A549 (cell line): ENCODE measurements around the gene PTPN5.

Source experiments
- CBX2 ChIP-seq: fragments of 200-600 bp; sonication (generic); IDR thresholded peaks from 2 replicates; pipeline ENCODE4 v1.6.1; 2016; ENCODE audit warnings: low read depth, mild to moderate bottlenecking, borderline replicate concordance
- CBX8 ChIP-seq: fragments of 200-600 bp; sonication (generic); IDR thresholded peaks from 2 replicates; pipeline ENCODE4 v1.6.1; 2016
- CTCF ChIP-seq: fragments of >200 bp; sonication (Bioruptor Twin); formaldehyde crosslinking; IDR thresholded peaks from 3 replicates; pipeline ENCODE4 v1.5.1; 2016
- KDM1A ChIP-seq: fragments of 200-600 bp; sonication (generic); IDR thresholded peaks from 2 replicates; pipeline ENCODE4 v1.6.1; 2016; ENCODE audit warnings: low read depth, mild to moderate bottlenecking
- MAX ChIP-seq: IDR thresholded peaks from 2 replicates; pipeline ENCODE4 v1.6.1; 2012
- POLR2A ChIP-seq: IDR thresholded peaks from 2 replicates; pipeline ENCODE4 v1.6.1; 2012; ENCODE audit warnings: mild to moderate bottlenecking, low read length
- TF ChIP-seq, protein P1 (sequence below): fragments of 250-450 bp; sonication (Bioruptor Pico); IDR thresholded peaks from 2 replicates; pipeline ENCODE4 v1.5.0; 2021; ENCODE audit warnings: mild to moderate bottlenecking, moderate library complexity, borderline replicate concordance
- TF ChIP-seq, protein P2 (sequence below): fragments of 200-600 bp; sonication (generic); IDR thresholded peaks from 2 replicates; pipeline ENCODE4 v1.6.1; 2016; ENCODE audit warnings: antibody characterized with exemption, mild to moderate bottlenecking, moderate library complexity

DNA sequence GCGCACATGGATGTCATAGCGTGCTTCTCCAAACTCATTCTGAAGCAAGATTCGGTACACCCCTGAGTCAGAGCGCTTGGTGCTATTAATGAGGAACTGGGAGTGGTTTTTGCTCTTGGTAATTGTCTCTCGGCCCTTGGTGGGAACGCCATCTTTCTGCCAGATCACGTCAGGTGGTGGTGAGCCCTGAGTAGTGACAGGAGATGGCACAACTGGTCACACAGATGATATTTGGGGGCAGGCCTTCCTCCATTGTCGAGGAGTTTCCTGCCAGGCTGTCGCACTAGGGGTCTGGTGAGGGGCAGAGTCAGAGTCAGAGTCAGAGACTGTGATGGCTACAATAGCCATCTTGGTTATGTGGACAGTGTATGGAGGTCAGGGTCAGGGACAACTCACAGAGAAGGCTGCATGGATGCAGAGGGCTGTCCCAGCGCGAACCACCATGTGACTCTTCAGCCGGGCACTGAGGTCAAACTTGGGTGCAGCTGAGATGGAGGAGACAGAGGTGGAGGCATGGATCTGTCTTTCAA lies 83.7 kb downstream of the PTPN5 start:
- TF ChIP-seq CTCF (no peak), KDM1A (no peak), MAX (no peak), POLR2A (no peak), CBX2 (no peak), CBX8 (no peak)
- TF ChIP-seq, protein P1, sequence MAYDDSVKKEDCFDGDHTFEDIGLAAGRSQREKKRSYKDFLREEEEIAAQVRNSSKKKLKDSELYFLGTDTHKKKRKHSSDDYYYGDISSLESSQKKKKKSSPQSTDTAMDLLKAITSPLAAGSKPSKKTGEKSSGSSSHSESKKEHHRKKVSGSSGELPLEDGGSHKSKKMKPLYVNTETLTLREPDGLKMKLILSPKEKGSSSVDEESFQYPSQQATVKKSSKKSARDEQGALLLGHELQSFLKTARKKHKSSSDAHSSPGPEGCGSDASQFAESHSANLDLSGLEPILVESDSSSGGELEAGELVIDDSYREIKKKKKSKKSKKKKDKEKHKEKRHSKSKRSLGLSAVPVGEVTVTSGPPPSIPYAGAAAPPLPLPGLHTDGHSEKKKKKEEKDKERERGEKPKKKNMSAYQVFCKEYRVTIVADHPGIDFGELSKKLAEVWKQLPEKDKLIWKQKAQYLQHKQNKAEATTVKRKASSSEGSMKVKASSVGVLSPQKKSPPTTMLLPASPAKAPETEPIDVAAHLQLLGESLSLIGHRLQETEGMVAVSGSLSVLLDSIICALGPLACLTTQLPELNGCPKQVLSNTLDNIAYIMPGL (CRISPR knock-in tag) = no peak
- TF ChIP-seq, protein P2, sequence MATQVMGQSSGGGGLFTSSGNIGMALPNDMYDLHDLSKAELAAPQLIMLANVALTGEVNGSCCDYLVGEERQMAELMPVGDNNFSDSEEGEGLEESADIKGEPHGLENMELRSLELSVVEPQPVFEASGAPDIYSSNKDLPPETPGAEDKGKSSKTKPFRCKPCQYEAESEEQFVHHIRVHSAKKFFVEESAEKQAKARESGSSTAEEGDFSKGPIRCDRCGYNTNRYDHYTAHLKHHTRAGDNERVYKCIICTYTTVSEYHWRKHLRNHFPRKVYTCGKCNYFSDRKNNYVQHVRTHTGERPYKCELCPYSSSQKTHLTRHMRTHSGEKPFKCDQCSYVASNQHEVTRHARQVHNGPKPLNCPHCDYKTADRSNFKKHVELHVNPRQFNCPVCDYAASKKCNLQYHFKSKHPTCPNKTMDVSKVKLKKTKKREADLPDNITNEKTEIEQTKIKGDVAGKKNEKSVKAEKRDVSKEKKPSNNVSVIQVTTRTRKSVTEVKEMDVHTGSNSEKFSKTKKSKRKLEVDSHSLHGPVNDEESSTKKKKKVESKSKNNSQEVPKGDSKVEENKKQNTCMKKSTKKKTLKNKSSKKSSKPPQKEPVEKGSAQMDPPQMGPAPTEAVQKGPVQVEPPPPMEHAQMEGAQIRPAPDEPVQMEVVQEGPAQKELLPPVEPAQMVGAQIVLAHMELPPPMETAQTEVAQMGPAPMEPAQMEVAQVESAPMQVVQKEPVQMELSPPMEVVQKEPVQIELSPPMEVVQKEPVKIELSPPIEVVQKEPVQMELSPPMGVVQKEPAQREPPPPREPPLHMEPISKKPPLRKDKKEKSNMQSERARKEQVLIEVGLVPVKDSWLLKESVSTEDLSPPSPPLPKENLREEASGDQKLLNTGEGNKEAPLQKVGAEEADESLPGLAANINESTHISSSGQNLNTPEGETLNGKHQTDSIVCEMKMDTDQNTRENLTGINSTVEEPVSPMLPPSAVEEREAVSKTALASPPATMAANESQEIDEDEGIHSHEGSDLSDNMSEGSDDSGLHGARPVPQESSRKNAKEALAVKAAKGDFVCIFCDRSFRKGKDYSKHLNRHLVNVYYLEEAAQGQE = no peak
